Stimulated activated naive CD8-positive, alpha-beta T cell treated with anti-CD3 and anti-CD28 coated beads, Interleukin-15, Interleukin-2, amounts not matched to agents 100 ng/mL and 50 ng/mL, for 24 hours (primary cell): ENCODE results near the gene BCAP31.
A peak's percentile ranks its signal among the peaks of the same experiment; 100 is the strongest.

Experiments
- H3K27ac Mint-ChIP-seq: one replicate; pipeline ENCODE4 v1.8.0; 2021; ENCODE audit warnings: mild to moderate bottlenecking, mixed read lengths
- H3K27me3 Mint-ChIP-seq: one replicate; pipeline ENCODE4 v1.8.0; 2021; ENCODE audit warnings: mixed read lengths
- H3K36me3 Mint-ChIP-seq: one replicate; pipeline ENCODE4 v1.8.0; 2021; ENCODE audit warnings: low read depth, mixed read lengths
- H3K4me1 Mint-ChIP-seq: one replicate; pipeline ENCODE4 v1.8.0; 2021; ENCODE audit warnings: low read depth, mixed read lengths
- H3K4me3 Mint-ChIP-seq: one replicate; pipeline ENCODE4 v1.8.0; 2021; ENCODE audit warnings: mild to moderate bottlenecking, mixed read lengths
- H3K9me3 Mint-ChIP-seq: one replicate; pipeline ENCODE4 v1.8.0; 2021; ENCODE audit warnings: mixed read lengths

Gene BCAP31

DNA sequence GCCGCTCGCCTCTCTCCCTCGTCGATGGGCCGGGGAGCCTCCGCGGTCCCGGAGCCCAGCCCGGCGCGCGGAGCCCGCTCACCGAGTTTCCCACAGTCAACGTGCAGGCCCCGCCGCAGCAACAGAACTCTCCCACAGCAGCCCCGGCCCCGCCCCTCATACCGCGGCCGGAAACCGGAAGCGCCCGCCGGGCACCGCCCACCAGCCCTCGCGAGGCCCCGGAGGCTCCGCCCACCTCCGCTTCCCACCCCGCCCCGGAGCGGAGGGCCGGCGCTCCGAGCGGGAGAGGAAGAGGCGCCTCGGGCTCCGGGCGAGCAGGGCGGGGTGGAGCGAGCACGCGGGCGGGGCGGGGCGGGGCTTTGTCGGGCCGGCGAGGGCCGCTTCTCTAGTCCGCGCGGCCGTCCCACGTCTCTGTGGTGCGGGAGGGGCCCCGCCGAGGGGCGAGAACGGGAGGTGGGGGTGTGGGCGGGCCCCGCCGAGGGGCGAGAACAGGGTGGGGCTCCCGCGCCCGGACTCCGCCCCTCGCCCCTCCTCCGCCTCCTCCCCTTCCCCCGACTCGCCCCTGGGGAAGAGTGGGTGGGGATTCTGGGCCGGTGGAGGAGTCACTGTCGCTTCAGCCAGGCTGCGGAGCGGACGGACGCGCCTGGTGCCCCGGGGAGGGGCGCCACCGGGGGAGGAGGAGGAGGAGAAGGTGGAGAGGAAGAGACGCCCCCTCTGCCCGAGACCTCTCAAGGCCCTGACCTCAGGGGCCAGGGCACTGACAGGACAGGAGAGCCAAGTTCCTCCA is at the start of gene BCAP31, which contains the start of gene ABCD1:
BCAP31 (minus strand) TSS at position 136 of the 787 bp plus-strand sequence. CDS start 1,143 bp downstream, outside the sequence.
ABCD1 (plus strand) TSS at position 605 of the 787 bp plus-strand sequence. CDS start 411 bp downstream, outside the sequence.
- Mint-ChIP-seq H3K27ac (peak within 1 kb of the TSS; percentile 84), H3K9me3 (no peaks in the 10 kb centered on the region), H3K36me3 (peaks cover 16% of the 10 kb centered on the region), H3K4me3 (peak within 1 kb of the TSS; percentile 89), H3K4me1 (peaks cover 25% of the 10 kb centered on the region), H3K27me3 (no peaks in the 10 kb centered on the region)

DNA sequence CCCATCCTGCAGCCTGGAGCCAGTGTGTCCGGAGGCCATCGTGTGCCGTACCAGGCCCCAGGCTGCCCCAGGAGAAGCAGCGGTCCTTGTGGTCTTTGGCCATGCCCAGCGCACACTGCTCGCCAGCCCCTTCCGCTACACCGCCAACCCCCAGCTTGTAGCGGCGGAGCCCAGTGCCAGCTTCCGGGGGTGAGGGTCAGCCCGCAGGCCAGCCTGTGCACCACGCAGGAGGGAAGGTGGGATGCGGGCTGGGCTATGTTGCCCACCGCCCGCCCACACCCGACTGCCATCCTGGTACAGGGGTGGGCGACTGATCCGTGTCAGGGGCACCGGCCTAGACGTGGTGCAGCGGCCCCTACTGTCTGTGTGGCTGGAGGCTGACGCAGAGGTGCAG is 49.0 kb upstream of the BCAP31 start:
- H3K36me3 Mint-ChIP-seq = no peaks in the 10 kb centered on the region
- no peak overlapping the region for H3K27ac Mint-ChIP-seq
- H3K4me3 Mint-ChIP-seq = no peak overlapping the region
- H3K27me3 Mint-ChIP-seq = no peaks in the 10 kb centered on the region
- H3K4me1 Mint-ChIP-seq = peaks cover under 1% of the 10 kb centered on the region
- no peaks in the 10 kb centered on the region for H3K9me3 Mint-ChIP-seq

DNA sequence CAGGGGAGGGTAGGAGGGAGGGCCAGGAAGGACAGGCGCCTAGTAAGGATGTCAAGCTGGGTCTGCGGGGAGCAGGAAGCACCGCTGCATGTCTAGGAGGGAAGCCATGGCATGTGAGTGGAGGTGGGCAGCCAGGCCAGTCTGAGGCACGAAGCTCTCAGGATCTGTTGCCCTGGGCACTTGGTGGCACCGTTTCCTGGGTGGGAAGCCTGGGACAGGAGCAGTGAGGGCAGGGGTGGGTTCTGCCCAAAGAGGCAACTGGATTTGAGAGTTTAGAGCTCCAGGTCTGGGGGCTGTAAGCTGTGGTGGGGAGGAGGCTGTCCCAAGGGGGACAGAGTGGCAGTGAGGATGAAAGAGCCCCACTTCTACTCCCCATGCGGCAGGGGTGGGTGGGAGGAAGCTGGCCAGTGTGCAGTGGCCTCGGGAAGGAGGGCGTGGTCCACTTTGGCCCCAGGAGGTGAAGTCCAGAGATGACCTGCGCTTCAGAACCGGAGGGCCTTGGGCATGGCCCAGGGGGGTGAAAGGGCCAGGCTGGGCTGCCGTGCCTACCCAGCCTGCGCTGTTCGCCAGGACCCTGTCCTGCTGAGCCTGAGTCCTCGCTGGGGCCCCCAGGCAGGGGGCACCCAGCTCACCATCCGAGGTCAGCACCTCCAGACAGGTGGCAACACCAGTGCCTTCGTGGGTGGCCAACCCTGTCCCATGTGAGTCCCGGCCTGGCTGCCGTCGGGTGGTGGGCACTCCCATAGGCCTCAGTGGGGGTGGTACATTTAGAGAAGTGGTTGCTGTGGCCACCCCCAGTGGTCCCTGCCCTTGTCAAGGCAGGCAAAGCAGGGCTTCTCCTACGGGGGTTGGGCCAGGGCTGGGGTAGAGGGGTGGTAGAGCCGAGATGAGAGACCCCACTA is 48.4 kb upstream of the BCAP31 start:
- Mint-ChIP-seq H3K27me3 (no peaks in the 10 kb centered on the region), H3K9me3 (no peaks in the 10 kb centered on the region), H3K4me3 (no peak overlapping the region), H3K27ac (no peak overlapping the region), H3K36me3 (no peaks in the 10 kb centered on the region), H3K4me1 (peaks cover 6% of the 10 kb centered on the region)

DNA sequence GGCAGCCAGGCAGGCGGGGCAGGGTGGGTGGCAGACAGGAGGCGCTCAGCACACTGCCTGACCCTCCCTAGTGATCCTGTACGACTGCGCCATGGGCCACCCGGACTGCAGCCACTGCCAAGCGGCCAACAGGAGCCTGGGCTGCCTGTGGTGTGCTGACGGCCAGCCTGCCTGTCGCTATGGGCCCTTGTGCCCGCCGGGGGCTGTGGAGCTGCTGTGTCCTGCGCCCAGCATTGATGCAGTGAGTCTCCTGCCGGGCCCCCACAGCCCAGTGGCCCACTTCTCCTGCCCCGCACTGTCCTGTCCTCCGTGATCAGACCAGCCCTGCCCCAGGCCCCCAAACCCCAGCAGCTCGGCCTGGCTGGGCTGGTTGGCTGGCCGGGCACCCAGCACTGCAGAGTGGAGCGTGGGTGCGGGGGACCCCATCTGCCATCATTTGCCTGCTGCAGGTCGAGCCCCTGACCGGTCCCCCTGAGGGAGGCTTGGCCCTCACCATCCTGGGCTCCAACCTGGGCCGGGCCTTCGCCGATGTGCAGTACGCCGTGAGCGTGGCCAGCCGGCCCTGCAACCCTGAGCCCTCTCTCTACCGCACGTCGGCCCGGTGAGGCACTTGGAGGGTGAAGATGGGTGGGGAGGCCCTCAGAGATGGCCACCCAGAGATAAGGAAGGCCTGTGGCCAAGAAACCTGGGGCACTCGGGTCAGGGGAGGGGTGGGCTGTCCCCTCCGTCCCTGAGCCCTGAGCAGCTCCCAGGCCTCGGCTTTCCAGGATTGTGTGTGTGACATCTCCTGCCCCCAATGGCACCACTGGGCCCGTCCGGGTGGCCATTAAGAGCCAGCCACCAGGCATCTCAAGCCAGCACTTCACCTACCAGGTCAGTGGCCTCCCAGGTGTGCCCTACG is 47.5 kb upstream of the BCAP31 start:
- H3K27me3 Mint-ChIP-seq = no peaks in the 10 kb centered on the region
- H3K36me3 Mint-ChIP-seq = no peaks in the 10 kb centered on the region
- H3K9me3 Mint-ChIP-seq = no peaks in the 10 kb centered on the region
- H3K4me3 Mint-ChIP-seq = no peak overlapping the region
- no peak overlapping the region for H3K27ac Mint-ChIP-seq
- H3K4me1 Mint-ChIP-seq = peaks cover 9% of the 10 kb centered on the region

DNA sequence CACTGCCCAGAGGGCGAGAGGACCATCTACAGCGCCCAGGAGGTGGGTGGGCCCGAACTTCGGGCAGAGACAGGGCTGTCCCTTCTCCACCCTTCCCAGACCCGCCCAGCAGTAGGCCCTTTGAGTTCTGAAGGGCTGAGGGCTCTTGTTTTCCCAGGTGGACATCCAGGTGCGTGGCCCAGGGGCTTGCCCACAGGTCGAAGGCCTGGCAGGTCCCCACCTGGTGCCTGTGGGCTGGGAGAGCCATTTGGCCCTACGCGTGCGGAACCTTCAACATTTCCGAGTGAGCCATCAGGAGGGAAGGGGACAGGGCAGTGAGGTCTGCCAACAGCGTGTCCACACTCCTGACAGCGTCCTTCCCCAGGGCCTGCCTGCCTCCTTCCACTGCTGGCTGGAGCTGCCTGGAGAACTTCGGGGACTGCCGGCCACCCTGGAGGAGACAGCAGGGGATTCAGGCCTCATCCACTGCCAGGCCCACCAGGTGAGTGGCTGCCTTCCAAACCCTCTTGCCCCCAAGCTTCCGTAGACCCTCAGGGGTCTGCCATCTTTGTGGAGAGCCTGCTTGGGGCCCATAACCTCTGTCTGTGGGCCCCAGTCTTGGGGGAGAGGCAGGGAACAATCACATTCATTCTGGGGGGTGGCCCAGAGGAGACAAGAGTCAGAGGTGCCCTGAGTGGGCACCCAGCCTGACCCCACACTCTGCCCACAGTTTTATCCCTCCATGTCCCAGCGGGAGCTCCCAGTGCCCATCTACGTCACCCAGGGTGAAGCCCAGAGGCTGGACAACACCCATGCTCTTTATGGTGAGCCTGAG is 46.6 kb upstream of the BCAP31 start:
- Mint-ChIP-seq H3K27ac (no peak overlapping the region), H3K36me3 (no peaks in the 10 kb centered on the region), H3K9me3 (no peaks in the 10 kb centered on the region), H3K4me1 (peaks cover 17% of the 10 kb centered on the region), H3K4me3 (no peak overlapping the region), H3K27me3 (no peaks in the 10 kb centered on the region)

DNA sequence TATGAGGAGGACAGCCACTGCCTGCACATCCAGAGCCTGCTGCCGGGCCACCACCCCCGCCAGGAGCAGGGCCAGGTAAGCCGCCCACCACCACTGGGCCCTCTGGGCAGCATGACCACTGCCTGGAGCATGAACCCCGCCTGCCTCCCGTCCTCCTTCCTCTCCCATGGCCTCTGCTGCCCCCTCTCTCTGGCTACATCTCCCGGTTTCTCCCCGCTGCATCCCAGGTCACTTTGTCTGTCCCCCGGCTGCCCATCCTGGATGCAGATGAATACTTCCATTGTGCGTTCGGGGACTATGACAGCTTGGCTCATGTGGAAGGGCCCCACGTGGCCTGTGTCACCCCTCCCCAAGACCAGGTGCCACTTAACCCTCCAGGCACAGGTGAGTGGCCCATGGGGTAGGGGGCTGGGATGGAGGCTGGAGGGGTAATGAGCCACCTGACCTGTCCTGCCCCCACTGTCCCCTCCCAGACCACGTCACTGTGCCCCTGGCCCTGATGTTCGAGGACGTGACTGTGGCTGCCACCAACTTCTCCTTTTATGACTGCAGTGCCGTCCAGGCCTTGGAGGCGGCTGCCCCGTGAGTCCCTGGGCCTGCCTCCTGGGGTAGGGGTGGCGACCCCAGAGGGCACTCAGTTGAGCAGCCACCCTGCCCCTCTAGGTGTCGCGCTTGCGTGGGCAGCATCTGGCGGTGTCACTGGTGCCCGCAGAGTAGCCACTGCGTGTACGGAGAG is 45.8 kb upstream of the BCAP31 start:
- H3K9me3 Mint-ChIP-seq = no peaks in the 10 kb centered on the region
- no peak overlapping the region for H3K27ac Mint-ChIP-seq
- H3K36me3 Mint-ChIP-seq = no peaks in the 10 kb centered on the region

DNA sequence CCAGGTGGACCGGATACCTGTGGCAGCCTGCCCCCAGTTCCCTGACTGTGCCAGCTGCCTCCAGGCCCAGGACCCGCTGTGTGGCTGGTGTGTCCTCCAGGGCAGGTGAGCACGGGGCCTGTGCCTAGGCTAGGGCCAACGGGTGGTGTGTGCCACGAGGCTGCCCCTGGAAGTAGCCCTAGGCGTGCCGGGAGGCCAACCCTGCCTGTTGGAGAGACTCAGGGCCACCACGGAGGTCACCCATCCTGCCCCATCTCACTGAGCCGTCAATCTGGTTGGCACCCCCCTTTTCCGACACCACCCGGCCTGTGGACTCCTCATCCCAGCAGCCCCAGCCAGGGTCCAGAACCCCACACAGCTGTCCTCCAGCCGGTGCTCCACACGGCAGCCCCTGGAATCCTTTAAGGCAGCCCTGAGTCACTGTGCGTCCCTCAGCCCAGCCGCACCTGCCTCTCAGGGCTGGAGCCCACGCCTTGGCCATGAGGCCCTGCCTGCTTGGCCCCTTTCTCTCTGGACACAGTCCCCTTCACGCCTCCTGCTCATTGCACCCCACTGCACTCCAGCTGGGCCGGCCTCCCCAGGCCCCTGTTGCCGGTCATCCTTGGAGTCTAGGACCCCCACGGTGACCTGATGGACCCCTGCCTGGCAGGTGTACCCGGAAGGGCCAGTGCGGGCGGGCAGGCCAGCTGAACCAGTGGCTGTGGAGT is 45.1 kb upstream of the BCAP31 start:
- Mint-ChIP-seq H3K27ac (no peak overlapping the region), H3K9me3 (no peaks in the 10 kb centered on the region)

More for the DNA sequence above, 45.8 kb upstream of the BCAP31 start:
- peaks cover 17% of the 10 kb centered on the region for H3K4me1 Mint-ChIP-seq
- no peaks in the 10 kb centered on the region for H3K27me3 Mint-ChIP-seq
- no peak overlapping the region for H3K4me3 Mint-ChIP-seq

DNA sequence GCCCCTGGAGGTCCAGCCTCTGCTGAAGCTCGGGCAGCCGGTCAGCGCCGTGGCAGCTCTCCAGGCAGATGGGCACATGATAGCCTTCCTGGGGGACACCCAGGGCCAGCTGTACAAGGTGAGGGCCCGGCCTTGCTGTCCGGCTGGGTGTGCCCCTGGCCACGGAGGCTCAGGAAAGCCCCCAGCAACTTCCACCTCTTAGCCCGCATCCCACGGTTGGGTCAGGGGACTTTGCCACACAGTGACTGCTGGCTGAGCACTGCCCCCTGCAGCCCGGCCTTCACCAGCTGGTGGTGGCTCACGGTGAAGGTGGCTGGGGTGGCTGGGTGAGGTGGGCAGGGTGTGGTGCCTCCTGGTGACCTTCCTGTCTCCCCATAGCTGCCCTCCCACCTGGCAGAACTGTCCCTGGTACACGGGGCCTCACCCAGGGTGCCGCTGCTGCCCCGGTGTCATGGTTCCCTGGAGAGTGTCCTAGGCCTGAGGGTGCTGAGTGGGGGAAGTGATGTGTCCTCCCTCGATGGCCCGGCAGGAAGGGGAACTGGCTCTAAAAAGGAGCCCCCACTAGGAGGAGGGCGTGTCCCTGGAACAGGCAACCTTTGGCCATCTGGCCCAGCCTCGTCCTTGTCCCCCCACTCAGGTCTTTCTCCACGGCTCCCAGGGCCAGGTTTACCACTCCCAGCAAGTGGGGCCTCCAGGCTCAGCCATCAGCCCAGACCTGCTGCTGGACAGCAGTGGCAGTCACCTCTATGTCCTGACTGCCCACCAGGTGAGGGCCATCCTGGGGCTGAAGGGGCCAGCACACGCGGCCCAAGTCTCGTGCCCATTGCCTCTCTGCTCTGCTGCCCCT is 44.3 kb upstream of the BCAP31 start:
- no peaks in the 10 kb centered on the region for H3K9me3 Mint-ChIP-seq
- peaks cover 17% of the 10 kb centered on the region for H3K4me1 Mint-ChIP-seq
- no peaks in the 10 kb centered on the region for H3K36me3 Mint-ChIP-seq
- H3K4me3 Mint-ChIP-seq = no peak overlapping the region
- H3K27ac Mint-ChIP-seq = no peak overlapping the region
- no peaks in the 10 kb centered on the region for H3K27me3 Mint-ChIP-seq

More for the DNA sequence above, 45.1 kb upstream of the BCAP31 start:
- H3K4me3 Mint-ChIP-seq = no peak overlapping the region
- no peaks in the 10 kb centered on the region for H3K36me3 Mint-ChIP-seq
- peaks cover 17% of the 10 kb centered on the region for H3K4me1 Mint-ChIP-seq
- H3K27me3 Mint-ChIP-seq = no peaks in the 10 kb centered on the region

DNA sequence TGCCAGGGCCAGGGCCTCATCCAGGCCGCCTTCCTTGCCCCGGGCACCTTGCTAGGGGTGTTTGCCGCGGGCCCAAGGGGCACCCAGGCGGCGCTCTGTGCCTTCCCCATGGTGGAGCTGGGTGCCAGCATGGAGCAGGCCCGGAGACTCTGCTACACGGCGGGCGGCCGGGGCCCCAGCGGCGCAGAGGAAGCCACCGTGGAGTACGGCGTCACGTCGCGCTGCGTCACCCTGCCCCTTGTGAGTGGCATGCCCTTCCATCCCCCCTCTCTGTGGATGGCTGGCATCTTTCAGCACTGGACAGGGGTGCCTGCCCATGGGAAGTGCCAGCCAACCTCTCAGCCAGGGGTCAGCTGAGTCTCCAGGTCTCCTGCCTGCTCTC is 43.5 kb upstream of the BCAP31 start:
- no peak overlapping the region for H3K4me3 Mint-ChIP-seq
- H3K27me3 Mint-ChIP-seq = no peaks in the 10 kb centered on the region
- no peak overlapping the region for H3K27ac Mint-ChIP-seq
- H3K4me1 Mint-ChIP-seq = peaks cover 17% of the 10 kb centered on the region
- no peaks in the 10 kb centered on the region for H3K9me3 Mint-ChIP-seq
- H3K36me3 Mint-ChIP-seq = no peaks in the 10 kb centered on the region

DNA sequence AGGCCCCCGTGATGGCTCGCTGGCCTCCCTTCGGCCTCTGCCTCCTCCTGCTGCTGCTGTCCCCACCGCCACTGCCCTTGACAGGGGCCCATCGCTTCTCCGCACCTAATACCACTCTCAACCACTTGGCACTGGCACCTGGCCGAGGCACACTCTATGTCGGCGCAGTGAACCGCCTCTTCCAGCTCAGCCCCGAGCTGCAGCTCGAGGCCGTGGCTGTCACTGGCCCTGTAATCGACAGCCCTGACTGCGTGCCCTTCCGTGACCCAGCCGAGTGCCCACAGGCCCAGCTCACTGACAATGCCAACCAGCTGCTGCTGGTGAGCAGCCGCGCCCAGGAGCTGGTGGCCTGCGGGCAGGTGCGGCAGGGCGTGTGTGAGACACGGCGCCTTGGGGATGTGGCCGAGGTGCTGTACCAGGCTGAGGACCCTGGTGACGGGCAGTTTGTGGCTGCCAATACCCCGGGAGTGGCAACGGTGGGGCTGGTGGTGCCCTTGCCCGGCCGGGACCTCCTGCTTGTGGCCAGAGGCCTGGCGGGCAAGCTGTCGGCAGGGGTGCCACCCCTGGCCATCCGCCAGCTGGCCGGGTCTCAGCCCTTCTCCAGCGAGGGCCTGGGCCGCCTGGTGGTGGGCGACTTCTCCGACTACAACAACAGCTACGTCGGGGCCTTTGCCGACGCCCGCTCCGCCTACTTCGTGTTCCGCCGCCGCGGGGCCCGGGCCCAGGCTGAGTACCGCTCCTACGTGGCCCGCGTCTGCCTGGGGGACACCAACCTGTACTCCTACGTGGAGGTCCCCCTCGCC is 42.9 kb upstream of the BCAP31 start:
- H3K27ac Mint-ChIP-seq = peak overlapping the region; percentile 21
- H3K4me1 Mint-ChIP-seq = peaks cover 17% of the 10 kb centered on the region
- H3K36me3 Mint-ChIP-seq = no peaks in the 10 kb centered on the region
- H3K4me3 Mint-ChIP-seq = no peak overlapping the region
- H3K9me3 Mint-ChIP-seq = no peaks in the 10 kb centered on the region
- no peaks in the 10 kb centered on the region for H3K27me3 Mint-ChIP-seq

DNA sequence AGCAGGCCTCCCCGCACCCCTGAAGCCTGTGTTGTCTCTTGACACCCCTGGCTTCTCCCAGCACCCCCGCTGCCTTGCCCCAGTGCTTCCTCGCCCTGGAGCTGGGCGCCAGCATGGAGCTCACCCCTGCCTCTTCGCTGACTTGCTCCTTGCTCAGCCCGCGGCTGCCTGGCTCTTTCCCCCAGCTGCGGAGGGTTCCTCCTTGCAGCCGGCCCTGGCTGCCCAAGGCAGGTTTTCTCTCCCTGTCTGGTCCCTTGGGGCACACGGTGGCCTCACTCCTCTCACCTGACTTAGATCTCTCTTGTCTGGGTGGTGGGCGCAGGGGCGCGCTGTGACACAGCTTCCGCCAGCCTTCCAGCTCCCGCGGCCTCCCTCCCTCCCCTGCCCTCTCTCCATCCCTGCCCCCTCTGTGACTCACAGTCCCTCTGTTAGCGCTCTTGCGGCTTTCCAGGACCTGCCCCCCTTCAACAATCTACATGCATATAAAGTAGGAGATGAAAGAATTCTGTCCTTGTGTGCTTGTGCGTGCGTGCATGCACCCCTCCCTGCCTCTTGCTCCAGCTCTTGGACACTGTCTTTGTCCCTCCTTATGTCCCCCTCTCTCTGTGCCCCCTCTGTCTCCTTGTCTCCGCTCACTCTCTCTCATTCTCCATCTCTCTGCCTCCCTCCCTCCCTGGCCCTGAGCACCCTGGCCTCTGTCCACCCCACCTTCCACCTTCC is 42.1 kb upstream of the BCAP31 start:
- H3K36me3 Mint-ChIP-seq = no peaks in the 10 kb centered on the region
- H3K27ac Mint-ChIP-seq = peak overlapping the region; percentile 21
- H3K27me3 Mint-ChIP-seq = no peaks in the 10 kb centered on the region
- no peaks in the 10 kb centered on the region for H3K9me3 Mint-ChIP-seq
- peaks cover 17% of the 10 kb centered on the region for H3K4me1 Mint-ChIP-seq
- H3K4me3 Mint-ChIP-seq = peak overlapping the region; percentile 58
